NCI-H1694 treated with DMSO at 0.1 percent for 48 hours (cell line): ENCODE measurements around the gene SEPTIN3.

Experiments
- DNase-seq: peaks from one replicate; lab custom pipeline; 2025; lab: John Stamatoyannopoulos, UW

SEPTIN3 gene, protein sequence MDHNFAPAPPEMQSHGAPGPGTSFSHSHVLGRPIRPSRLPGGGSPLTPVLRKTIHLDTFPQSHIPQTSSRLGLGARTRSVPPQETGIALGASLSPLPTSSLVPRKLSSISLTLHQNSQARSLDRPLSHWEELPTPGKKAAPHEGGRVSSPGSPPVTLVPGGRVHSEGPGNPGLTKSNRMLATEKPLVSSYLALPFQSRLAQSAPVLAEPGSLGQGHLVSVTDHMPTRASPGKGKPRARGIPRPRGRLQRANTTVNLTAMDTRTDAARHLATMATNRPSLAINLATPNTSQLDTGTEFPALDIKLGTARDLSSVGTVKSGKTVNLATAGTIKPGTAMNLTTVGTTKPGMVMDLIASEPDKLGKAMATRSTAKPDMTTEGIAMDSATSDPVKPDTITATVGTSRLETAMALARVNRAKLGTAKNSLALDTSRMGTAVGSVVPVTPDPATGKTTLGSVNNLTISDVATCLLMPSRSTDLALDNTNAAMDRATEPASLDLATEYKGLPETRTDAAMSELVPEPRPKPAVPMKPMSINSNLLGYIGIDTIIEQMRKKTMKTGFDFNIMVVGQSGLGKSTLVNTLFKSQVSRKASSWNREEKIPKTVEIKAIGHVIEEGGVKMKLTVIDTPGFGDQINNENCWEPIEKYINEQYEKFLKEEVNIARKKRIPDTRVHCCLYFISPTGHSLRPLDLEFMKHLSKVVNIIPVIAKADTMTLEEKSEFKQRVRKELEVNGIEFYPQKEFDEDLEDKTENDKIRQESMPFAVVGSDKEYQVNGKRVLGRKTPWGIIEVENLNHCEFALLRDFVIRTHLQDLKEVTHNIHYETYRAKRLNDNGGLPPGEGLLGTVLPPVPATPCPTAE

GRCh38 chr22:41969110-41969646, at the start of gene SEPTIN3:
SEPTIN3 (plus strand) TSS chr22:41969443; CDS start chr22:41971493, 2,050 bp downstream.
- DNase-seq = no peak

GRCh38 chr22:41920271-41920976, 48.8 kb upstream of the SEPTIN3 start:
- no peak for DNase-seq

GRCh38 chr22:41922328-41922727, 46.9 kb upstream of the SEPTIN3 start:
- no peak for DNase-seq

DNA sequence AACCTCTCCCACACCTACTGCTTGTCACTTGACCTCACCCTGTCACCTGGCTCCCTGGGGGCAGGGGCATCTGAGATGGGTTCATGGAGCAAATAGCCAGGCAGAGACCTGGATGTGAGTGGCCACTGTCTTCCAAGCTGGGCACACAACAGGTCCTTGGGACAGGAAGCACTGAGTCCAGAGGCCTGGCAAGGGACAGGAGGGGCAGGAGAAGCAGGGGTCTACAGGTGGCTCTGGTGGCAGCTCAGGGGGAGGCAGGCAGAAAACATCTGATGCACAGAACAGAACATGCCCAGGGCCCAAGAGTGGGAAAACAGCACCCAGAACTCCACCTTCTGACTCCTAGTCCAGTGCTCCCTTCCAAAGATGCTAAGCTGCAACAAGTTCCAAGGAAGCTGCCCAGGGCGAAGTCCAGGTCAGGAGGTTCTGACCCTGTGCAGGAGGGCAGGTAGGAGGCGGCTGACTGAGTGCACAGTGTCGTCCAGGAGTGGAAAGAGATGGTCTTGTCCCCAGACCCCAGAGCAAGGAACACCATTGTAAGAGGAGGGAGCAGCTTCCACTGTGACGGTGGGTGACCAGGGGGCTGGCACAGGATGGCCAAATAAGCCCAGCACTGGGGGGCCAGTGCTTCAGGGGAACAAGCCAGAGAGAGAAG, 46.2 kb upstream of the SEPTIN3 start:
- DNase-seq = no peak

DNA sequence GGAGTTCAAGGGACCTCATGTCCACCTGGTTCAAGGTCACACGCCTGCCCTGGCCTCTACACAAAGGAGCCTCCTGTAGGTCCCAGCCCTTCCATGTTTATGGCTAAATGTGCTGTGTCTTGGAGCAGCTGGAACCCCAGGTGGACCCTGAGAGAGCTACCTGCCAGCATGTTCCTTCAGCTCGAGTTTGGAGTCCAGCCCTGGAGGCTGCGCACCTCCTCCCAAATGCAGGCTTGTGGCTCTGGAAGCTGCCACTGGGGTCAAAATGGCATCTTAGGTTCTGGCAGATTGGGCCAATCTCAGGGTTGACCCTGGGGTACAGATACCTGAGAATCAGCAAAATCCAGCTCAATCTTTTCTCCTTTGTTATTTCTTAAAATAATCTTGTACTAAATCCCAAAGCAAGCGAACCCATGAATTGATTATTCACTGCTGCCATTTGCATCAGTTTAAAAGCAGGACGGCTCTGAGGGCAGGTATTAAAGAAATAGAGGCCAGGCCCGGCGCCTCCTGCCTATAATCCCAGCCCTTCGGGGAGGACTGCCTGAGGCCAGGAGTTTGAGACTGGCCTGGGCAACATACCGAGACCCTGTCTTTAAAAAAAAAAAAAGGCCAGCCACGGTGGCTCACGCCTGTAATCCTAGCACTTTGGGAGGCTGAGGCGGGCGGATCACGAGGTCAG, 45.5 kb upstream of the SEPTIN3 start:
- DNase-seq = no peak

DNA sequence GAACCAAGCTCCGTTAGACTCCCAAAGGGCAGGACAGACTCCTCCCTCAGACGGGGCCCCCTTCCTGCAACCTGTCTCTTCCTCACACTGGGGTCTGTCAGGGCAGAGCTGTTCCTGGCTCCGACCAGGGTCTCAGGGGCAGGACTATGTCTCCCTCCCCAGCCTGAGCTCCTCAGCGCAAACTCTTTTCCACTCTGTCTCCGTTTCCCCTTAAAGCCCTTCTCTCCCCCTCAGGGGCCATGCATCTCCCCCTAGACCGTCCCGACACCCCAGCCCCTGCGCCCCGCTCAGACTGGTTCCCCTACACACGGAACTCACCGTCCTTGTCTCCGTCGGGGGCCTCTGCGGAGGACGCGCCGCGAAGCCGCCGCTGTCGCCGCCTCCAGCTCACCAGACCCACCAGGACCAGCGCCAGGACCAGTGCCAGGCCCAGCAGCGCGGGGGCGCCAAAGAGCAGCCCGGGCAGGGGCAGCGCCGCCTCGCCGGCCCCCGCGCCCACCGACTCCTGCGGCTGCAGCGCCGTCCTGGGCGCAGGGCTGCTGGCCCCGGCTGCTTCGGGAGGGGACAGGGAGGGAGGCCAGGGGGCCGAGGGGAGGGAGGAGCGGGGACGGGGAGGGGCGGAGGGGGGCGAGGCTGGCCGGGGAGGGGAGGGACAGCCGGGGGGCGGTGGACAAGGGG, 43.3 kb upstream of the SEPTIN3 start:
- DNase-seq = peak; percentile 11

GRCh38 chr22:41927813-41928212, 41.4 kb upstream of the SEPTIN3 start:
- DNase-seq = no peak

GRCh38 chr22:41928593-41929417, 40.4 kb upstream of the SEPTIN3 start:
- no peak for DNase-seq

GRCh38 chr22:41929418-41929810, 39.8 kb upstream of the SEPTIN3 start:
- DNase-seq = no peak

GRCh38 chr22:41931701-41932269, 37.5 kb upstream of the SEPTIN3 start:
- DNase-seq = no peak

- no peak for DNase-seq
Measured at GRCh38 chr22:41932353-41932752, 36.9 kb upstream of the SEPTIN3 start.

DNA sequence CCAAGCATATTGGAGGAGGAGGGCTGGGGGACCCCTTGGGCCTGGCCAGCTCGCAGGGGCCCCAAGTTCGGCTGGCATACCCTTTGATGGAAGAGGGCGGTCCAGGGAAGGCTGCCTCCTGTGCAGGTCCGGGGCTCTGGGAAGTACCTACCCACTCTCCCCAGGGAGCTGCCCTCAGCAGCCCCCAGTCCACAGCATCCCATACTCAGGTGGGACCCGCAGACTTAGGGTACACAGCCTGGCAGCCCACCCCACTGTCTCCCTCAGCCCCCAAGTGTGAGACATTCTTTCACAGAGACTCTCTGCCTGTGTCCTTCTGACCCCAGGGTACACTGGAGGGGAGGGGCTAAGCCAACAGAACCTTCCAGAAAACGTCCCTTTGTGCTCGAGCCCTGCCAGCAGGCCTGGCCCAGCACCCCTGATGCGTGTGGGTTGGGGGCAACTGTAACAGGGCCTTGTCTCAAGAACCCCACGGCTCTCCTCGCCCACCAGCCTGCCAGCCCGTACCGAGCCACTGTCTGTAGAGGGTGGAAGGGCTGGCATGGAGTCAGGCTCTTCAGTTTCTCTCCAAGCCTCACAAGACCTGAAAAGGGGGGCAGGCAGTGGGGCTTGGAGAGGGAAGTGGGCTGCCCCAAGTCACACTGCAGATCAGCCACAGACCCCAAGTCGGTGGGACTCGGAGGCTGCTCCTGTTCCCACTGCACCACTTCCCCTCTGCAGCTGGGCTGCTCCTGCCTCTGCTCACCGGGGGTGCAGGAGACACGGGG, 35.6 kb upstream of the SEPTIN3 start:
- no peak for DNase-seq

GRCh38 chr22:41934284-41935014, 34.8 kb upstream of the SEPTIN3 start:
- DNase-seq = no peak

DNA sequence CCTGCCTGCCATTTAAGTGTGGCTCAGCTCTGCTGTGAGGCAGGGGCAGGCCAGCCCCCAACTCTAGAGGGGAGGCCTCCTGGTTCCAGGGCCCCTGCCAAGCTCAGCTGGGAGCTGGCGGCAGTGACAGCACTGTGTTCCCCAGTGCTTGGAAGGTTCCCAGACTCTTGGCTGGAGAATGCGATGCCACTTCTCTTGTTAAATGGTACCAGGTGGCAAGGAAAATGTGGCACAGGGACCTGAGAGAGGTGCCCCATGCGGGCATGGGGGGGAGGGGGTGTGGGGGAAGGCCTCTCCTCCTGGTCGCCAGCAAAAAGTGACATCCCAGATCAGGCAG, 34.3 kb upstream of the SEPTIN3 start:
- peak; percentile 14 for DNase-seq

DNA sequence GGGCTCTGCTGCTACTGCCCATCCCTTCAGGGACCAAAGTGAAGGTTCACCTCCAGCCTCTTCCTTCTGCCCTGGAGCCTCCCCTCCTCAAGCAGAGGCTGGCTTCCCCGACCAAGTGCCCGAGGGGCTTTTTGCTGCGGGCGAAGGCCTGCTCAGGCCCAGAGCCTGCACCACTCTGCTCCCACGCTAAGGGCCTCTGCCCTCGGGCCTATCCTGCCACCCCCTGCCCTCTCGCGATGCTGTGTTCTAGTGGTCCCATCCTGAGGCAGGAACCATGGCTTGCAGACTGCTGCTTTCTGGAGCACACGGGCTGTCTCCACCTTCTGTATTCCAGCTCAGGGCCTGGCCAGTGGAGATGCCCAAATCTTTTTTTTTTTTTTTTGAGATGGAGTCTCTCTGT, 33.7 kb upstream of the SEPTIN3 start:
- no peak for DNase-seq

GRCh38 chr22:41936894-41937169, 32.4 kb upstream of the SEPTIN3 start:
- no peak for DNase-seq

DNA sequence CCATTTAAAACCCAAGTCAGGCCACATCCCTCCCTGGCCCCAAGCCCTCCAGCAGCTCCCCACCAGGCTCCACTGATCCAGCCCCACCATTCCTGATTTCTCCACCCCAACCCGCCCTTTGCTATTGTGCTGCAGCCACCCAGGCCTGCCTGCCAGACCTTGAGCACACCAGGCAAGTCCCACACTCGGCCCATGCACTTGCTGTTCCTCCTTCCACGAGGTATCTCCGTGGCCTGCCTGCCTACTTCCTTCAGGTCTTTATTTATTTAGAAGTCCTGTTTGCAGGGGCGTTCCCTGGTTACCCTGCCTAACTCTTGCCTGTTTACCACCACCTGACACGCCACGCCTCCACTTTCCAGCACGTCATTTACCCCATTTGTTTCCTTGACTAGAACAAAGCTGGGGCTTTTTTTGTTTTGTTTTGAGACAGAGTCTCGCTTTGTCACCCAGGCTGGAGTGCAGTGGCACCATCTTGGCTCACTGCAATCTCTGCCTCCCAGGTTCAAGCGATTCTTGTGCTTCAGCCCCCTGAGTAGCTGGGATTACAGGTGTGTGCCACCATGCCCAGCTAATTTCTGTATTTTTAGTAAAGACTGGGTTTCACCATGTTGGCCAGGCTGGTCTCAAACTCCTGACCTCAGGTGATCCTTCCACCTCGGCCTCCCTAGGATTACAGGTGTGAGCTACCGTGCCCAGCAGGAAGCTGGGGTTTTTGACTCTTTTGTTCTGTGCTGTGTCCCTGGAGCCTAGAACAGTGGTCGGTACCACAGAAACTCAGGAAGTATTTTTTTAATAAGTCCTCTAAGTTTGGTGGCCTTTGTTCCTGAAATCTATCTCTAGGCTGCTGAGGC, 29.0 kb upstream of the SEPTIN3 start:
- no peak for DNase-seq
